ENCODE results near the gene CALHM6. TPM values are rescaled to one million over a fixed set of nuclear protein-coding genes. Genes with fewer than 3 reads are reported as not detected.

The CALHM6 gene
- total and polyA plus RNA-seq, 10 of the 15 experiments (the other 5 are each of a cell fraction or from before 2014, with no cell fraction given) = 0.15 to 3.4 (median 1.3) TPM

DNA sequence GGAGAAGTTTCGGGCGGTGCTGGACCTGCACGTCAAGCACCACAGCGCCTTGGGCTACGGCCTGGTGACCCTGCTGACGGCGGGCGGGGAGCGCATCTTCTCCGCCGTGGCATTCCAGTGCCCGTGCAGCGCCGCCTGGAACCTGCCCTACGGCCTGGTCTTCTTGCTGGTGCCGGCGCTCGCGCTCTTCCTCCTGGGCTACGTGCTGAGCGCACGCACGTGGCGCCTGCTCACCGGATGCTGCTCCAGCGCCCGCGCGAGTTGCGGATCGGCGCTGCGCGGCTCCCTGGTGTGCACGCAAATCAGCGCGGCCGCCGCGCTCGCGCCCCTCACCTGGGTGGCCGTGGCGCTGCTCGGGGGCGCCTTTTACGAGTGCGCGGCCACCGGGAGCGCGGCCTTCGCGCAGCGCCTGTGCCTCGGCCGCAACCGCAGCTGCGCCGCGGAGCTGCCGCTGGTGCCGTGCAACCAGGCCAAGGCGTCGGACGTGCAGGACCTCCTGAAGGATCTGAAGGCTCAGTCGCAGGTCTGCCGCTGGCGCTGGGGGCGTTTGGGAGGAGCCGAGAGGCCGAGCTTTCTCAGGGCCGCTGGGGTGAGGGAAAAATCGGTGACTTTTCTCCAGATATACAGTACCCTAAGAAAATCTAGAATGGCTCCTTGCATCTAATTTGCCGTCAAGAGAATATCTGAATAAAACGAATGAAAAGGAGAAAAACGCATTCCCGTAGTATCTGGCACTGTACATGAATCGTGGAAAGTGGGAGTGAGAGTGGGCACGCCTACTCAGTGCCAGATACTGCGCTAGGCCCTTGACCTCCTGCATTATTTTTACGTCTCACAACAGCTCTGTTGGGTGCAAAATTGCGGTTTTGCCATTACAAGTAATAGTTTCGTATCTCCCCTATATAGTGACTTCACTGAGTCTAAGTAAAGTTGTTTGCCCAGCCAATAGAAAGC, 1.0 kb downstream of the CALHM6 start (continued):
- TF ChIP-seq, protein P1, sequence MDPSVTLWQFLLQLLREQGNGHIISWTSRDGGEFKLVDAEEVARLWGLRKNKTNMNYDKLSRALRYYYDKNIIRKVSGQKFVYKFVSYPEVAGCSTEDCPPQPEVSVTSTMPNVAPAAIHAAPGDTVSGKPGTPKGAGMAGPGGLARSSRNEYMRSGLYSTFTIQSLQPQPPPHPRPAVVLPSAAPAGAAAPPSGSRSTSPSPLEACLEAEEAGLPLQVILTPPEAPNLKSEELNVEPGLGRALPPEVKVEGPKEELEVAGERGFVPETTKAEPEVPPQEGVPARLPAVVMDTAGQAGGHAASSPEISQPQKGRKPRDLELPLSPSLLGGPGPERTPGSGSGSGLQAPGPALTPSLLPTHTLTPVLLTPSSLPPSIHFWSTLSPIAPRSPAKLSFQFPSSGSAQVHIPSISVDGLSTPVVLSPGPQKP (IDR thresholded peaks at IDR 0.05; ENCODE audit: low read depth, low read length) = no peak
- TF ChIP-seq ZSCAN29 (IDR thresholded peaks at IDR 0.05) = no peak
- peak in 1 of 2 experiments; percentile 42; a peak in 1 of 3 replicates for TF ChIP-seq EGR1 (IDR thresholded peaks at IDR 0.05; ENCODE audit: borderline replicate concordance in 1 of 2, low read depth in 2 of 2, low read length in 2 of 2)
- TF ChIP-seq POLR2AphosphoS2 (IDR thresholded peaks at IDR 0.05; ENCODE audit: low read depth, low read length) = no peak
- no peak for TF ChIP-seq SUZ12 (IDR thresholded peaks at IDR 0.05; ENCODE audit: unreplicated experiment)
- TF ChIP-seq TAF1 (IDR thresholded peaks at IDR 0.05; ENCODE audit: borderline replicate concordance, low read depth, low read length) = no peak; the same call in 1 of the 2 replicates
- TF ChIP-seq DPF2 (IDR thresholded peaks at IDR 0.05) = peak; percentile 69; the same call in 1 of the 2 replicates
- TF ChIP-seq TARDBP (IDR thresholded peaks at IDR 0.05; ENCODE audit: borderline replicate concordance) = no peak
- TF ChIP-seq, protein P2, sequence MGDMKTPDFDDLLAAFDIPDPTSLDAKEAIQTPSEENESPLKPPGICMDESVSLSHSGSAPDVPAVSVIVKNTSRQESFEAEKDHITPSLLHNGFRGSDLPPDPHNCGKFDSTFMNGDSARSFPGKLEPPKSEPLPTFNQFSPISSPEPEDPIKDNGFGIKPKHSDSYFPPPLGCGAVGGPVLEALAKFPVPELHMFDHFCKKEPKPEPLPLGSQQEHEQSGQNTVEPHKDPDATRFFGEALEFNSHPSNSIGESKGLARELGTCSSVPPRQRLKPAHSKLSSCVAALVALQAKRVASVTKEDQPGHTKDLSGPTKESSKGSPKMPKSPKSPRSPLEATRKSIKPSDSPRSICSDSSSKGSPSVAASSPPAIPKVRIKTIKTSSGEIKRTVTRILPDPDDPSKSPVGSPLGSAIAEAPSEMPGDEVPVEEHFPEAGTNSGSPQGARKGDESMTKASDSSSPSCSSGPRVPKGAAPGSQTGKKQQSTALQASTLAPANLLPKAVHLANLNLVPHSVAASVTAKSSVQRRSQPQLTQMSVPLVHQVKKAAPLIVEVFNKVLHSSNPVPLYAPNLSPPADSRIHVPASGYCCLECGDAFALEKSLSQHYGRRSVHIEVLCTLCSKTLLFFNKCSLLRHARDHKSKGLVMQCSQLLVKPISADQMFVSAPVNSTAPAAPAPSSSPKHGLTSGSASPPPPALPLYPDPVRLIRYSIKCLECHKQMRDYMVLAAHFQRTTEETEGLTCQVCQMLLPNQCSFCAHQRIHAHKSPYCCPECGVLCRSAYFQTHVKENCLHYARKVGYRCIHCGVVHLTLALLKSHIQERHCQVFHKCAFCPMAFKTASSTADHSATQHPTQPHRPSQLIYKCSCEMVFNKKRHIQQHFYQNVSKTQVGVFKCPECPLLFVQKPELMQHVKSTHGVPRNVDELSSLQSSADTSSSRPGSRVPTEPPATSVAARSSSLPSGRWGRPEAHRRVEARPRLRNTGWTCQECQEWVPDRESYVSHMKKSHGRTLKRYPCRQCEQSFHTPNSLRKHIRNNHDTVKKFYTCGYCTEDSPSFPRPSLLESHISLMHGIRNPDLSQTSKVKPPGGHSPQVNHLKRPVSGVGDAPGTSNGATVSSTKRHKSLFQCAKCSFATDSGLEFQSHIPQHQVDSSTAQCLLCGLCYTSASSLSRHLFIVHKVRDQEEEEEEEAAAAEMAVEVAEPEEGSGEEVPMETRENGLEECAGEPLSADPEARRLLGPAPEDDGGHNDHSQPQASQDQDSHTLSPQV (IDR thresholded peaks at IDR 0.05) = no peak
- no peak for TF ChIP-seq YY1 (IDR thresholded peaks at IDR 0.05; ENCODE audit: low read depth, low read length)
- TF ChIP-seq POLR2AphosphoS5 (IDR thresholded peaks at IDR 0.05; ENCODE audit: low read length) = no peak
- TF ChIP-seq, protein P3, sequence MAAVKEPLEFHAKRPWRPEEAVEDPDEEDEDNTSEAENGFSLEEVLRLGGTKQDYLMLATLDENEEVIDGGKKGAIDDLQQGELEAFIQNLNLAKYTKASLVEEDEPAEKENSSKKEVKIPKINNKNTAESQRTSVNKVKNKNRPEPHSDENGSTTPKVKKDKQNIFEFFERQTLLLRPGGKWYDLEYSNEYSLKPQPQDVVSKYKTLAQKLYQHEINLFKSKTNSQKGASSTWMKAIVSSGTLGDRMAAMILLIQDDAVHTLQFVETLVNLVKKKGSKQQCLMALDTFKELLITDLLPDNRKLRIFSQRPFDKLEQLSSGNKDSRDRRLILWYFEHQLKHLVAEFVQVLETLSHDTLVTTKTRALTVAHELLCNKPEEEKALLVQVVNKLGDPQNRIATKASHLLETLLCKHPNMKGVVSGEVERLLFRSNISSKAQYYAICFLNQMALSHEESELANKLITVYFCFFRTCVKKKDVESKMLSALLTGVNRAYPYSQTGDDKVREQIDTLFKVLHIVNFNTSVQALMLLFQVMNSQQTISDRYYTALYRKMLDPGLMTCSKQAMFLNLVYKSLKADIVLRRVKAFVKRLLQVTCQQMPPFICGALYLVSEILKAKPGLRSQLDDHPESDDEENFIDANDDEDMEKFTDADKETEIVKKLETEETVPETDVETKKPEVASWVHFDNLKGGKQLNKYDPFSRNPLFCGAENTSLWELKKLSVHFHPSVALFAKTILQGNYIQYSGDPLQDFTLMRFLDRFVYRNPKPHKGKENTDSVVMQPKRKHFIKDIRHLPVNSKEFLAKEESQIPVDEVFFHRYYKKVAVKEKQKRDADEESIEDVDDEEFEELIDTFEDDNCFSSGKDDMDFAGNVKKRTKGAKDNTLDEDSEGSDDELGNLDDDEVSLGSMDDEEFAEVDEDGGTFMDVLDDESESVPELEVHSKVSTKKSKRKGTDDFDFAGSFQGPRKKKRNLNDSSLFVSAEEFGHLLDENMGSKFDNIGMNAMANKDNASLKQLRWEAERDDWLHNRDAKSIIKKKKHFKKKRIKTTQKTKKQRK (IDR thresholded peaks at IDR 0.05; ENCODE audit: low read depth, low read length) = no peak
- TF ChIP-seq, protein P4, sequence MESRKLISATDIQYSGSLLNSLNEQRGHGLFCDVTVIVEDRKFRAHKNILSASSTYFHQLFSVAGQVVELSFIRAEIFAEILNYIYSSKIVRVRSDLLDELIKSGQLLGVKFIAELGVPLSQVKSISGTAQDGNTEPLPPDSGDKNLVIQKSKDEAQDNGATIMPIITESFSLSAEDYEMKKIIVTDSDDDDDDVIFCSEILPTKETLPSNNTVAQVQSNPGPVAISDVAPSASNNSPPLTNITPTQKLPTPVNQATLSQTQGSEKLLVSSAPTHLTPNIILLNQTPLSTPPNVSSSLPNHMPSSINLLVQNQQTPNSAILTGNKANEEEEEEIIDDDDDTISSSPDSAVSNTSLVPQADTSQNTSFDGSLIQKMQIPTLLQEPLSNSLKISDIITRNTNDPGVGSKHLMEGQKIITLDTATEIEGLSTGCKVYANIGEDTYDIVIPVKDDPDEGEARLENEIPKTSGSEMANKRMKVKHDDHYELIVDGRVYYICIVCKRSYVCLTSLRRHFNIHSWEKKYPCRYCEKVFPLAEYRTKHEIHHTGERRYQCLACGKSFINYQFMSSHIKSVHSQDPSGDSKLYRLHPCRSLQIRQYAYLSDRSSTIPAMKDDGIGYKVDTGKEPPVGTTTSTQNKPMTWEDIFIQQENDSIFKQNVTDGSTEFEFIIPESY (IDR thresholded peaks at IDR 0.05) = no peak
- 0 out of 2 replicates have a peak, but pooled peaks have one; percentile 44 for TF ChIP-seq ASH2L (IDR thresholded peaks at IDR 0.05; ENCODE audit: borderline replicate concordance, low read depth)
- no peak for TF ChIP-seq STAT3 (IDR thresholded peaks at IDR 0.05; ENCODE audit: low read depth, low read length)
- TF ChIP-seq ZNF622 (IDR thresholded peaks at IDR 0.05) = no peak
- TF ChIP-seq NBN (IDR thresholded peaks at IDR 0.05) = 0 out of 2 replicates have a peak, but pooled peaks have one; percentile 13
- TF ChIP-seq ZNF274 (IDR thresholded peaks at IDR 0.05; ENCODE audit: insufficient read depth, insufficient read length) = no peak
- no peak for TF ChIP-seq SRF (IDR thresholded peaks at IDR 0.05; ENCODE audit: low read depth in 2 of 2, low read length in 2 of 2)

All from GM12878 (cell line).